HEK293 (cell line): ENCODE results near the gene ANKRD23.

ENCODE experiments used
- CTCF ChIA-PET: fragments of 350-600 bp; formaldehyde crosslinking; extraction: SDS; loops from one replicate; lab custom pipeline; 2021; ENCODE audit warnings: antibody characterized with exemption; lab: Yijun Ruan, JAX
- POLR2A ChIA-PET: fragments of 300-600 bp; formaldehyde crosslinking; extraction: SDS; loops from one replicate; lab custom pipeline; 2020; ENCODE audit warnings: antibody characterized with exemption, inconsistent platforms; lab: Yijun Ruan, JAX
- H3K27ac ChIP-seq: fragments of 200-500 bp; sonication (Bioruptor generic); 2 replicates; pipeline ENCODE4 v1.5.1; 2014; ENCODE audit warnings: low read depth, low read length, control low read depth, inconsistent platforms; ENCODE audit errors: extremely low read depth
- H3K36me3 ChIP-seq, 2 experiments: fragments of 200-500 bp in 1 of 2; sonication (Bioruptor generic) in 1 of 2; 1 replicate in 1 of 2; 2 replicates in 1 of 2; pipeline ENCODE4 v1.5.1; 2014 to 2017; ENCODE audit warnings: inconsistent platforms in 2 of 2, low read length in 2 of 2; ENCODE audit not compliant: control insufficient read depth in 2 of 2, insufficient read depth in 1 of 2
- H3K4me1 ChIP-seq: fragments of 200-500 bp; sonication (Bioruptor generic); 2 replicates; pipeline ENCODE4 v1.5.1; 2014; ENCODE audit warnings: mild to moderate bottlenecking, low read length, inconsistent platforms; ENCODE audit not compliant: control insufficient read depth, insufficient read depth
- H3K4me3 ChIP-seq: 2 replicates; pipeline ENCODE4 v1.5.1; 2011; ENCODE audit warnings: low read depth, mild to moderate bottlenecking, control low read depth, low read length, moderate library complexity
- H3K9me3 ChIP-seq: fragments of 200-500 bp; sonication (Bioruptor generic); 2 replicates; pipeline ENCODE4 v1.5.1; 2014; ENCODE audit warnings: low read depth, low read length, inconsistent platforms; ENCODE audit not compliant: control insufficient read depth, insufficient read depth
- ELK4 ChIP-seq: IDR thresholded peaks from 2 replicates; pipeline ENCODE4 v1.6.1; 2011; ENCODE audit warnings: mild to moderate bottlenecking, low read depth, low read length, borderline replicate concordance
- FEZF1 ChIP-seq: fragments of 450-650 bp; formaldehyde crosslinking; IDR thresholded peaks from 2 replicates; pipeline ENCODE4 v1.5.1; 2016; ENCODE audit warnings: missing biosample characterization, missing genetic modification characterization
- HOXD13 ChIP-seq: sonication (generic); formaldehyde crosslinking; IDR thresholded peaks from 2 replicates; pipeline ENCODE4 v1.8.0; 2022; ENCODE audit warnings: missing genetic modification reagents, borderline replicate concordance
- INSM2 ChIP-seq: fragments of 450-650 bp; formaldehyde crosslinking; IDR thresholded peaks from 2 replicates; pipeline ENCODE4 v1.5.1; 2016; ENCODE audit warnings: missing biosample characterization, missing genetic modification characterization
- PBX3 ChIP-seq: sonication (generic); formaldehyde crosslinking; IDR thresholded peaks from 2 replicates; pipeline ENCODE4 v1.8.1; 2022; ENCODE audit warnings: mild to moderate bottlenecking, moderate library complexity, missing genetic modification reagents
- ZFP69B ChIP-seq: fragments of 450-650 bp; formaldehyde crosslinking; IDR thresholded peaks from 2 replicates; pipeline ENCODE4 v1.5.1; 2016; ENCODE audit warnings: missing biosample characterization, missing genetic modification characterization
- ZNF138 ChIP-seq: fragments of 450-650 bp; formaldehyde crosslinking; IDR thresholded peaks from 2 replicates; pipeline ENCODE4 v1.5.1; 2016; ENCODE audit warnings: missing biosample characterization, missing genetic modification characterization, borderline replicate concordance
- ZNF140 ChIP-seq: fragments of 450-650 bp; formaldehyde crosslinking; IDR thresholded peaks from 2 replicates; pipeline ENCODE4 v1.5.1; 2016; ENCODE audit warnings: missing biosample characterization, missing genetic modification characterization
- ZNF146 ChIP-seq: fragments of 450-650 bp; formaldehyde crosslinking; IDR thresholded peaks from 2 replicates; pipeline ENCODE4 v1.5.1; 2016; ENCODE audit warnings: missing biosample characterization, missing genetic modification characterization
- ZNF19 ChIP-seq: fragments of 450-650 bp; formaldehyde crosslinking; IDR thresholded peaks from 2 replicates; pipeline ENCODE4; 2016; ENCODE audit warnings: missing biosample characterization, missing genetic modification characterization, low read depth
- ZNF202 ChIP-seq: fragments of 450-650 bp; formaldehyde crosslinking; IDR thresholded peaks from 2 replicates; pipeline ENCODE4 v1.5.1; 2016; ENCODE audit warnings: missing biosample characterization, missing genetic modification characterization, borderline replicate concordance
- ZNF221 ChIP-seq: fragments of 450-650 bp; formaldehyde crosslinking; IDR thresholded peaks from 2 replicates; pipeline ENCODE4 v1.5.1; 2017; ENCODE audit warnings: missing biosample characterization, missing genetic modification characterization, borderline replicate concordance
- ZNF311 ChIP-seq: fragments of 450-650 bp; formaldehyde crosslinking; IDR thresholded peaks from 2 replicates; pipeline ENCODE4 v1.5.1; 2017; ENCODE audit warnings: missing biosample characterization, missing genetic modification characterization, borderline replicate concordance
- ZNF324 ChIP-seq: fragments of 450-650 bp; formaldehyde crosslinking; IDR thresholded peaks from 2 replicates; pipeline ENCODE4 v1.5.1; 2016; ENCODE audit warnings: missing biosample characterization, missing genetic modification characterization
- ZNF449 ChIP-seq: fragments of 450-650 bp; formaldehyde crosslinking; IDR thresholded peaks from 2 replicates; pipeline ENCODE4 v1.5.1; 2017; ENCODE audit warnings: missing biosample characterization, mild to moderate bottlenecking, missing genetic modification characterization, moderate library complexity
- ZNF561 ChIP-seq: fragments of 450-650 bp; IDR thresholded peaks from 2 replicates; pipeline ENCODE4 v1.5.1; 2018; ENCODE audit warnings: missing biosample characterization, missing genetic modification characterization, borderline replicate concordance
- ZNF571 ChIP-seq: fragments of 450-650 bp; formaldehyde crosslinking; IDR thresholded peaks from 2 replicates; pipeline ENCODE4 v1.5.0; 2017; ENCODE audit warnings: missing biosample characterization, missing genetic modification characterization
- ZNF626 ChIP-seq: fragments of 450-650 bp; sonication (Bioruptor Pico); formaldehyde crosslinking; IDR thresholded peaks from 2 replicates; pipeline ENCODE4 v1.5.1; 2018; ENCODE audit warnings: missing biosample characterization, missing genetic modification characterization, inconsistent platforms
- ZNF639 ChIP-seq: fragments of 450-650 bp; formaldehyde crosslinking; IDR thresholded peaks from 2 replicates; pipeline ENCODE4 v1.5.1; 2016; ENCODE audit warnings: missing biosample characterization, missing genetic modification characterization
- ZNF664 ChIP-seq: fragments of 450-650 bp; formaldehyde crosslinking; IDR thresholded peaks from 2 replicates; pipeline ENCODE4 v1.5.1; 2016; ENCODE audit warnings: missing biosample characterization, missing genetic modification characterization
- ZNF776 ChIP-seq: fragments of 450-650 bp; formaldehyde crosslinking; IDR thresholded peaks from 2 replicates; pipeline ENCODE4 v1.5.0; 2017; ENCODE audit warnings: missing biosample characterization, missing genetic modification characterization, borderline replicate concordance
- ZNF777 ChIP-seq: fragments of 450-650 bp; formaldehyde crosslinking; IDR thresholded peaks from 2 replicates; pipeline ENCODE4 v1.5.1; 2017; ENCODE audit warnings: missing biosample characterization, missing genetic modification characterization, borderline replicate concordance
- ZSCAN4 ChIP-seq: fragments of 450-650 bp; formaldehyde crosslinking; IDR thresholded peaks from 2 replicates; pipeline ENCODE4 v1.5.1; 2017; ENCODE audit warnings: missing biosample characterization, missing genetic modification characterization
- ZSCAN5A ChIP-seq: fragments of 450-650 bp; formaldehyde crosslinking; IDR thresholded peaks from 2 replicates; pipeline ENCODE4 v1.5.1; 2016; ENCODE audit warnings: missing biosample characterization, missing genetic modification characterization

ANKRD23 gene

GRCh38 chr2:96823198-96823597, 20.6 kb downstream of the ANKRD23 start (continued):
- TF ChIP-seq ELK4: no peak
- no peak for TF ChIP-seq ZNF324 (tag by site-specific recombination)
- no peak for TF ChIP-seq ZSCAN5A (tag by site-specific recombination)
- TF ChIP-seq ZNF776: no peak
- no peak for TF ChIP-seq ZSCAN4 (tag by site-specific recombination)
- no peak for TF ChIP-seq ZNF571 (tag by site-specific recombination)
- no peak for TF ChIP-seq ZNF664 (tag by site-specific recombination)
- TF ChIP-seq ZNF140 (tag by site-specific recombination): no peak
- TF ChIP-seq ZNF449 (tag by site-specific recombination): no peak

- TF ChIP-seq ZFP69B: no peak
- no peak for TF ChIP-seq ZNF626 (tag by site-specific recombination)
- no peak for TF ChIP-seq INSM2 (tag by site-specific recombination)
- TF ChIP-seq ZNF311 (tag by site-specific recombination): no peak
- no peak for TF ChIP-seq FEZF1 (tag by site-specific recombination)
- CTCF ChIA-PET: interaction anchor here (2.3 kb wide), 1 partner anchor 36 kb away, joined by 9 read pairs; the partner anchor contains the start of gene ANKRD39
- POLR2A ChIA-PET: no interaction called here
- peaks cover 21 to 68% of the 10 kb centered on the region in 2 experiments for H3K36me3 ChIP-seq
- H3K4me1 ChIP-seq: peaks cover 19% of the 10 kb centered on the region
- no peaks in the 10 kb centered on the region for H3K9me3 ChIP-seq
- H3K27ac ChIP-seq: no peak overlapping the region
- H3K4me3 ChIP-seq: no peak overlapping the region
Measured at GRCh38 chr2:96822786-96823185, 21.0 kb downstream of the ANKRD23 start.

GRCh38 chr2:96821113-96821675, 22.6 kb downstream of the ANKRD23 start:
- no peak overlapping the region for H3K27ac ChIP-seq
- no peak overlapping the region for H3K4me3 ChIP-seq
- POLR2A ChIA-PET: interaction anchor here (1.1 kb wide), 1 partner anchor 36 kb away, joined by 3 read pairs; the partner anchor contains the start of gene ANKRD39
- CTCF ChIA-PET: interaction anchor here (0.7 to 2.3 kb wide), 8 partner anchors 37 to 291 kb away, joined by 3 to 9 read pairs (median 3); partner anchors contain the start of gene ANKRD39
- peaks cover 19% of the 10 kb centered on the region for H3K4me1 ChIP-seq
- peaks cover 19 to 56% of the 10 kb centered on the region in 2 experiments for H3K36me3 ChIP-seq
- no peaks in the 10 kb centered on the region for H3K9me3 ChIP-seq
- no peak for TF ChIP-seq ZNF221
- no peak for TF ChIP-seq ZNF146 (tag by site-specific recombination)
- TF ChIP-seq ZNF202: no peak
- TF ChIP-seq ZNF777 (tag by site-specific recombination): no peak
- no peak for TF ChIP-seq HOXD13 (CRISPR knock-in tag)
- TF ChIP-seq ZNF138 (tag by site-specific recombination): no peak
- no peak for TF ChIP-seq PBX3 (CRISPR knock-in tag)
- TF ChIP-seq ZNF639 (tag by site-specific recombination): no peak
- no peak for TF ChIP-seq ZNF561 (tag by site-specific recombination)
- TF ChIP-seq ZNF19 (tag by site-specific recombination): no peak
